ENCODE results near the gene MRPL1. TPM values are rescaled to one million over a fixed set of nuclear protein-coding genes. Genes with fewer than 3 reads are reported as not detected.

Gene MRPL1
- total and polyA plus RNA-seq, 2 of the 13 experiments (the other 11 are each of a cell fraction or from before 2014, with no cell fraction given), result 23.3 to 61.5 TPM

DNA sequence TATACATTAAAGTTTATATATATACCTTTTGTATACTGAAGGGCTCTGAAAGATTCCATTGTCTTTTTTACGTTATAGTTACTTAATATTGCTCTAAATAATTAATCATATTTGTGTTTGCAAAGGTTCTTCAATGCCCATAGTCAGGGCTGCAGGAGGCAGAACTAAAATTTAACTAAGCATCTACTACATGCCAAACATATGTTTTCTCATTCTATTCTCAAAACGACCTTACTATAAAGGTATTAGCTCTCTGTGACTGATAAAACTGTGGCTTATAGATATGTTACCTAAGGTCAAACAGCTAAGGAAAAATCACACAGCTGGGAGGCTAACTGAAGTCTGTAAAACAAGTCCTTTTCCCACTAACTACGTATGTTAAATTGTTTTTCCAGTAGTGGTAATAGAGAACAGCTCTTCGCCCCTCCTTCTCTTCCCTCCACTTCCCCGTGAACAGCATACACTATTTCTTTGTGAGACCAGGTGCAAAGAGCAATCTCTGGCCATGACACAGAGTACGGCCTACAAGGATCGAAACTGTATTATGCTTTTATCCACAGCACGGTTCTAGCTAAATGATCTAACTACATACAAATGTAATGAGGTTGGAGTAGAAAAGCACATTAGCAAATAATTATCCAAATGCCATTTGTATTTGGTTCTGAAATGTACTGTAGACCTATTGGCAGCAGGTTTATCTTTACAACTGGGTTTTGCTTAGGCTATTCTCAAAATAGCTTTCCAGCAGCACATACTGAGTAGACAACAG is 45.1 kb upstream of the MRPL1 start (continued):
- TF ChIP-seq ZNF407 (CRISPR knock-in tag; IDR thresholded peaks at IDR 0.05; ENCODE audit: not compliant biosample characterization) (no peak), ZNF598 (CRISPR knock-in tag; IDR thresholded peaks at IDR 0.05; ENCODE audit: borderline replicate concordance) (no peak), ASH2L (IDR thresholded peaks at IDR 0.05; ENCODE audit: insufficient read length, low read depth, low read length) (peak; percentile 64), MEF2D (CRISPR knock-in tag; IDR thresholded peaks at IDR 0.05) (peak; percentile 39), ZNF430 (CRISPR knock-in tag; IDR thresholded peaks at IDR 0.05) (no peak), CEBPB (IDR thresholded peaks at IDR 0.05; ENCODE audit: borderline replicate concordance, low read depth, low read length) (no peak), ZNF775 (CRISPR knock-in tag; IDR thresholded peaks at IDR 0.05; ENCODE audit: borderline replicate concordance) (no peak), ATM (IDR thresholded peaks at IDR 0.05; ENCODE audit: borderline replicate concordance) (no peak), ZNF674 (CRISPR knock-in tag; IDR thresholded peaks at IDR 0.05; ENCODE audit: low read depth) (no peak), SOX5 (CRISPR knock-in tag; IDR thresholded peaks at IDR 0.05; ENCODE audit: borderline replicate concordance) (no peak), ZBTB38 (CRISPR knock-in tag; IDR thresholded peaks at IDR 0.05) (no peak), ZNF382 (CRISPR knock-in tag; IDR thresholded peaks at IDR 0.05; ENCODE audit: borderline replicate concordance) (no peak), GATA4 (IDR thresholded peaks at IDR 0.05; ENCODE audit: borderline replicate concordance, low read depth) (0 out of 2 replicates have a peak, but pooled peaks have one; percentile 20)
- TF ChIP-seq, protein P1, sequence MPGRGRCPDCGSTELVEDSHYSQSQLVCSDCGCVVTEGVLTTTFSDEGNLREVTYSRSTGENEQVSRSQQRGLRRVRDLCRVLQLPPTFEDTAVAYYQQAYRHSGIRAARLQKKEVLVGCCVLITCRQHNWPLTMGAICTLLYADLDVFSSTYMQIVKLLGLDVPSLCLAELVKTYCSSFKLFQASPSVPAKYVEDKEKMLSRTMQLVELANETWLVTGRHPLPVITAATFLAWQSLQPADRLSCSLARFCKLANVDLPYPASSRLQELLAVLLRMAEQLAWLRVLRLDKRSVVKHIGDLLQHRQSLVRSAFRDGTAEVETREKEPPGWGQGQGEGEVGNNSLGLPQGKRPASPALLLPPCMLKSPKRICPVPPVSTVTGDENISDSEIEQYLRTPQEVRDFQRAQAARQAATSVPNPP (CRISPR knock-in tag; IDR thresholded peaks at IDR 0.05), result no peak
- TF ChIP-seq, protein P2, sequence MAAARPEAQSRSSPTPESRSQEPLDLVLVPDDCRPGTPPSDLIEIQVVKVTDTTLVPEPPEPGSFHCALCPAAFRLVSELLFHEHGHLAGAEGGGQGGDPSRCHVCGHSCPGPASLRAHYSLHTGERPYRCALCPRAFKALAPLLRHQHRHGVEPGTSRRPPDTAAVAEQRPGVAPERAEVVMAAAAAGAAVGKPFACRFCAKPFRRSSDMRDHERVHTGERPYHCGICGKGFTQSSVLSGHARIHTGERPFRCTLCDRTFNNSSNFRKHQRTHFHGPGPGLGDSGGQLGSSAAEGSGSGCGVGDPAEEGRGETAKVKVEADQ (CRISPR knock-in tag; IDR thresholded peaks at IDR 0.05; ENCODE audit: borderline replicate concordance), result 0 out of 2 replicates have a peak, but pooled peaks have one; percentile 25
- TF ChIP-seq, protein P3, sequence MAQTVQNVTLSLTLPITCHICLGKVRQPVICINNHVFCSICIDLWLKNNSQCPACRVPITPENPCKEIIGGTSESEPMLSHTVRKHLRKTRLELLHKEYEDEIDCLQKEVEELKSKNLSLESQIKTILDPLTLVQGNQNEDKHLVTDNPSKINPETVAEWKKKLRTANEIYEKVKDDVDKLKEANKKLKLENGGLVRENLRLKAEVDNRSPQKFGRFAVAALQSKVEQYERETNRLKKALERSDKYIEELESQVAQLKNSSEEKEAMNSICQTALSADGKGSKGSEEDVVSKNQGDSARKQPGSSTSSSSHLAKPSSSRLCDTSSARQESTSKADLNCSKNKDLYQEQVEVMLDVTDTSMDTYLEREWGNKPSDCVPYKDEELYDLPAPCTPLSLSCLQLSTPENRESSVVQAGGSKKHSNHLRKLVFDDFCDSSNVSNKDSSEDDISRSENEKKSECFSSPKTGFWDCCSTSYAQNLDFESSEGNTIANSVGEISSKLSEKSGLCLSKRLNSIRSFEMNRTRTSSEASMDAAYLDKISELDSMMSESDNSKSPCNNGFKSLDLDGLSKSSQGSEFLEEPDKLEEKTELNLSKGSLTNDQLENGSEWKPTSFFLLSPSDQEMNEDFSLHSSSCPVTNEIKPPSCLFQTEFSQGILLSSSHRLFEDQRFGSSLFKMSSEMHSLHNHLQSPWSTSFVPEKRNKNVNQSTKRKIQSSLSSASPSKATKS (CRISPR knock-in tag; IDR thresholded peaks at IDR 0.05), result no peak
